Brain microvascular endothelial cell (primary cell): ENCODE measurements around the gene TPM4.
"Not testable (repeated sequence)": the region's sequence is repeated elsewhere in the genome, so short reads cannot be mapped to it uniquely, and the experiment has no call there.

ENCODE experiments used
- DNase-seq: peaks from one replicate; pipeline ENCODE4 v3.0.0-alpha.2; 2020
- H3K27ac ChIP-seq: fragments of 250-450 bp; sonication (Bioruptor Pico); 2 replicates; pipeline ENCODE4 v1.5.1; 2020; ENCODE audit warnings: mild to moderate bottlenecking, moderate library complexity
- H3K27me3 ChIP-seq: fragments of 250-450 bp; sonication (Bioruptor Pico); replicated peaks from 2 replicates; pipeline ENCODE4 v1.5.1; 2020; ENCODE audit warnings: mild to moderate bottlenecking
- H3K36me3 ChIP-seq: fragments of 250-450 bp; sonication (Bioruptor Pico); replicated peaks from 2 replicates; pipeline ENCODE4 v1.5.1; 2020; ENCODE audit warnings: mild to moderate bottlenecking
- H3K4me3 ChIP-seq: 2 replicates; pipeline ENCODE4 v1.5.1; 2011; ENCODE audit warnings: low read depth, mild to moderate bottlenecking, control low read depth, low read length, moderate library complexity
- CTCF ChIP-seq: IDR thresholded peaks from 2 replicates; pipeline ENCODE4 v1.5.1; 2011; ENCODE audit warnings: low read depth, mild to moderate bottlenecking, moderate library complexity, low read length, control low read depth, inconsistent platforms; ENCODE audit errors: missing control alignments
- in situ Hi-C: cut with HindIII; loops from 2 replicates; pipeline ENCODE4 v1.10.0; 2017; ENCODE audit warnings: low sequenced_read_pairs, low pct_ligation_motif_present

TPM4 gene

GRCh38 chr19:16076154-16076957, at the start of gene TPM4:
Gene TPM4, plus strand, starts transcription at chr19:16076495. Its CDS starts 71 bp downstream, at chr19:16076566.
- Histone ChIP-seq H3K27me3 (no peaks in the 10 kb centered on the region), H3K4me3 (peak within 1 kb of the TSS; percentile 92), H3K27ac (peak within 1 kb of the TSS; percentile 97), H3K36me3 (peaks cover 38% of the 10 kb centered on the region)
- TF ChIP-seq CTCF: no peak
- peak; percentile 94 for DNase-seq
- in situ Hi-C loops: no loop called here

DNA sequence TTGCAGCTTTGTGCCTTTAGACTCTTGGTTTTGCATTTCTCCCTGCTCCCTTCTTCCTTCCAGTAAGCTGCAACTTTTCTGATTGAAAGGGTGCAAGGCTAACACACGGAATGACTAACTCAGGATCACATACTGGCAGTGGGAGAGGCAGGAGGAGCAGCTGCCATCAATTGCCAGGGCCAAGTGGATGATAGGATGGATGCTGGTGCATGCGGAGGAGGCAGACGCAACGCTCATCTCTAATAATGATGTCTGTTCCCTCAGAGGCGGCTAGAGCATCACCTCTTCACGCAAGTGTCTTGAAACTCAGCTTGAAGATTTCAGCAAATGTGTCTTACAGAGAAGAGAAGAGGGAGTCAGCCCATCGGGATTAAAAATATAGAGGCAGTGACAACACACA, 49.5 kb upstream of the TPM4 start:
- in situ Hi-C loops: no loop called here
- DNase-seq: no peak
- TF ChIP-seq CTCF: no peak
- H3K4me3 ChIP-seq: no peak overlapping the region
- no peak overlapping the region for H3K27ac ChIP-seq
- no peaks in the 10 kb centered on the region for H3K36me3 ChIP-seq
- H3K27me3 ChIP-seq: no peaks in the 10 kb centered on the region

GRCh38 chr19:16027528-16027927, 48.8 kb upstream of the TPM4 start:
- DNase-seq: no peak
- no peak overlapping the region for H3K27ac ChIP-seq
- in situ Hi-C loops: no loop called here
- no peaks in the 10 kb centered on the region for H3K27me3 ChIP-seq
- H3K36me3 ChIP-seq: no peaks in the 10 kb centered on the region
- no peak for TF ChIP-seq CTCF
- H3K4me3 ChIP-seq: no peak overlapping the region

- in situ Hi-C loops, H3K4me3 ChIP-seq, H3K27ac ChIP-seq, H3K27me3 ChIP-seq, H3K36me3 ChIP-seq, DNase-seq: not testable (repeated sequence)
Measured at GRCh38 chr19:16030155-16030554, 46.1 kb upstream of the TPM4 start.

DNA sequence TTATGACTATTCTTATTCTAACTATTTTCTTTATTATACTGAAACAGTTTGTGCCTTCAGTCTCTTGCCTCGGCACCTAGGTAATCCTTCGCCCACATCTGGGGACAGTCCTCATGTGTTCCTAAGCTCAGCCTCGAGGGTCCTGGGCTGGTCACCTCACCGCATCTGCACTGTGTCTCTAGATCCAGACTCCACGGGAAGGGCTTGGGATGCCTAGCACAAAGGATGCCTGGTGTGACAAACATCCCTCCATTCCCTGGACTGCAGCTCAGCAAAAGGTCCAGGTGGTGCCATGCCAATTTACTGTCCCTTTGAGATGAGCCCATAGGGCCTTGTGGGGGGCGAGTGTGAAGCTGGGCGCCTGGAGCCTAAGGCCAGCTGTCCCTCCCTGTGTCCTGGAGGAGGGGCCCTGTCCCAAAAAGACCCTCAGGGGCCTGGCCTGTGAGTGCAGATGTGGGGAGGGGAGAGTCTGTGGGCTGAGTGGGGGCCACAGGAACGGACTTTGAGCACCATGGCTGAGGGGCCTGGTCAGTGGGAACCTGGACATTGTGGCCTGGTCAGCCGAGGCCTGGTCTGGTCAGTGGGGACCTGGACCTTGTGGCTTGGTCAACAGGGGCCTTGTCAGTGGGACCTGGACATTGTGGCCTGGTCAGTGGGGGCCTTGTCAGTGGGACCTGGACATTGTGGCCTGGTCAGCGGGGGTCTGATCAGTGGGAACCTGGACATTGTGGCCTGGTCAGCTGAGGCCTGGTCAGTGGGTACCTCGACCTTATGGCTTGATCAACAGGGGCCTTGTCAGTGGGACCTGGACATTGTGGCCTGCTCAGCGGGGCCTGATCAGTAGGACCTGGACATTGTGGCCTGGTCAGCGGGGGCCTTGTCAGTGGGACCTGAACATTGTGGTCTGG, 45.1 kb upstream of the TPM4 start:
- H3K27me3 ChIP-seq: no peaks in the 10 kb centered on the region
- no peak for DNase-seq
- H3K36me3 ChIP-seq: no peaks in the 10 kb centered on the region
- in situ Hi-C loops: no loop called here
- TF ChIP-seq CTCF: no peak
- no peak overlapping the region for H3K27ac ChIP-seq
- H3K4me3 ChIP-seq: no peak overlapping the region

DNA sequence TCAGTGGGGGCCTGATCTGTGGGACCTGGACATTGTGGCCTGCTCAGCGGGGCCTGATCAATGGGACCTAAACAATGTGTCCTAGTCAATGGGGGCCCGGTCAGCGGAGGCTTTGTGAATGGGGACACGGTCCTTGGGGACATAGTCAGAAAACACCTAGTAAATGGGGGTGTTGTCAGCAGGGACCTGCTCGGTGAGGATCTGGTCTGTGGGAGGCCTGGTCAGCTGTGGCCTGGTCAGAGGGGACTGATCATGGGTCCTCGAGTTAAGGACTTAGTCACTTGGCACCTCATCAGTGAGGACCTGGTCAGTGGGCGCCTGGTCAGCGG, 44.5 kb upstream of the TPM4 start:
- Histone ChIP-seq H3K27me3 (no peaks in the 10 kb centered on the region), H3K27ac (no peak overlapping the region), H3K4me3 (no peak overlapping the region), H3K36me3 (no peaks in the 10 kb centered on the region)
- DNase-seq: no peak
- in situ Hi-C loops: no loop called here
- no peak for TF ChIP-seq CTCF
